ENCODE data around the gene MAN1A1.
"Not testable (repeated sequence)": the region's sequence is repeated elsewhere in the genome, so short reads cannot be mapped to it uniquely, and the experiment has no call there.

Gene MAN1A1

DNA sequence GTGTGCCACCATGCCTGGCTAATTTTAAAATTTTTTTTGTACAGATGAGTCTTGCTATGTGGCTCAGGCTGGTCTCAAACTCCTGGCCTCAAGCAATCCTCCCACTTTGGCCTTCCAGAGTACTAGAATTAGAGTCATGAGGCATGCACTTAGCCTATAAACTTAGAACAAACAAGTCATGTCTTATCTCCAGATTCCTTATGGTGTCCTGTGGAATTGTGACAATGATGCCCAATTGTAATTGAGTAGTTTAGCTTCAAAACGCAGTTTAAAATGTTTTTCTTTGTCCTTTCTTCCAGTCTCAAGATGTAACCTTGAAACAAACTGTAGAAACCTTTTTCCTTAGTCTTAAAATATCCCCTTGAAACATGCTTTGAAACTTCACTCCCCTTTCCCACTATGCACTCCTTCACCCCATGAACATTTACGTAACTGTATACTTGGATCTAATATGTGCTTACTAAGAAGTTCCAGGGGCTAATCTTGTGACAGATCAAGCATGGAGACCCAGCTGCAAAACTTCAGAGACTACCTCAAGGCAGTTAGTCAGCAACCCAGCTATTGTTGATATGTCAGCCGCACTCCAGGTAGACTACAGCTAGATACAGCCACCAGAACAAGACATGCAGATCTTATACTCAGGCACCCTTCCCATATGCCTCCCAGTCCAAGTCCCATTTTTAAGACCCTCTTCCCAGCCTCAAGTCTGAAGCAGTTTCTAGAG is 46.2 kb downstream of the MAN1A1 start:
- DNase-seq (ENCODE audit: low read depth in 2 of 2) = no peak

DNA sequence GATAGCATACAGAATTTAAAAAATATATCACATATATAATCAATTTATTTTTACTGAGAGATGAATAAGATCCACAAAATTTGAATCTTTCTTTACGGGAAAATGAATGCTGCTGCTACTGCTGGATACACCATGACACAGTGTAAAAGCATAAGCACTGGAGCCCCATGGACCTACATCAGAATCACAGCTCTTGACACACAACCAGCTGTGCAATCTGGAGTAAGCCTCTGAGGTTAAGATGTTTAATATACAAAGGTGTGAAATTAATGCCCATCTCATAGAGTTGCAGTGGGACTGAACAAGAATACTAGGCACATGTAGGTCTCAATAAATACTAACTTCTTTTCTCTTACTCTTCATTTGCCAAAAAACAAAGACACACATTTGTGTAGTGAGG is 48.1 kb downstream of the MAN1A1 start:
- no peak for DNase-seq (ENCODE audit: low read depth in 2 of 2)

DNA sequence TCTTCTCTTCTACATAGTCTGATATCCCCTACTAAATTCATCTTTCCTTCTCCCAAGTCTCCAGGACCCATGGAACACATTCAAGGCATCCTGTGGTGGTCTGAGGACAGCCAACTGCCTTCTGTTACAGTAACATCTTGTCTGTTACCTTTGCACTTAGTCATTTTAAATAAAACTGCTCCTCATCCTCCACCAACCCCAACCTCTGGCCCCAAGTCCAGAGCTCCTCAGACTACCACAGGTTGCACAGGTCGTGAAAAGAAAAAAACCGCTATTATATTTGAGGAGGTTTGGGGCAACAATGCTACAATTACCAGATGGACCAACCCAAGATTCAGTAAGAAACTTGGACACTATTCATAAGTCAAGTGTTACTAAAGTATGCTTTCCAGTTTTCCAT is 49.9 kb downstream of the MAN1A1 start:
- DNase-seq (ENCODE audit: low read depth in 2 of 2) = no peak

DNA sequence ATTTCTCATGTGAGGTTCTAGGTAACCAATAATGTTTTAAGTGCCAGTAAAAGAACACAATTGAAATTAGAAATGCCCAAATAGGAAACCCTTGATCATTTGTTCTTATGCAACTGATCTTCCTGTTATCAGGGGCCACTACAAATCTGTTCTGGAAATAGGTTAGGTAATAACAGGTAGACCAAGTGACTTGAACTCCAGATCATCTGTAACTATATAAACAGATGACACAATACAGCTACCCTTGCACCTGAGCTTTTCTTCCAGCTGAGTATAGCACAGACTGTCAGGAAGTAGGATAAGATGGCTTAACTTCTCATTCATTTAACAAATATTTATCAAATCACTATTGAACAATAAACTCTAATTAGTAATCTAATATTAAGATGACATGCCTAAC is 52.5 kb downstream of the MAN1A1 start:
- no peak for DNase-seq (ENCODE audit: low read depth in 2 of 2)

DNA sequence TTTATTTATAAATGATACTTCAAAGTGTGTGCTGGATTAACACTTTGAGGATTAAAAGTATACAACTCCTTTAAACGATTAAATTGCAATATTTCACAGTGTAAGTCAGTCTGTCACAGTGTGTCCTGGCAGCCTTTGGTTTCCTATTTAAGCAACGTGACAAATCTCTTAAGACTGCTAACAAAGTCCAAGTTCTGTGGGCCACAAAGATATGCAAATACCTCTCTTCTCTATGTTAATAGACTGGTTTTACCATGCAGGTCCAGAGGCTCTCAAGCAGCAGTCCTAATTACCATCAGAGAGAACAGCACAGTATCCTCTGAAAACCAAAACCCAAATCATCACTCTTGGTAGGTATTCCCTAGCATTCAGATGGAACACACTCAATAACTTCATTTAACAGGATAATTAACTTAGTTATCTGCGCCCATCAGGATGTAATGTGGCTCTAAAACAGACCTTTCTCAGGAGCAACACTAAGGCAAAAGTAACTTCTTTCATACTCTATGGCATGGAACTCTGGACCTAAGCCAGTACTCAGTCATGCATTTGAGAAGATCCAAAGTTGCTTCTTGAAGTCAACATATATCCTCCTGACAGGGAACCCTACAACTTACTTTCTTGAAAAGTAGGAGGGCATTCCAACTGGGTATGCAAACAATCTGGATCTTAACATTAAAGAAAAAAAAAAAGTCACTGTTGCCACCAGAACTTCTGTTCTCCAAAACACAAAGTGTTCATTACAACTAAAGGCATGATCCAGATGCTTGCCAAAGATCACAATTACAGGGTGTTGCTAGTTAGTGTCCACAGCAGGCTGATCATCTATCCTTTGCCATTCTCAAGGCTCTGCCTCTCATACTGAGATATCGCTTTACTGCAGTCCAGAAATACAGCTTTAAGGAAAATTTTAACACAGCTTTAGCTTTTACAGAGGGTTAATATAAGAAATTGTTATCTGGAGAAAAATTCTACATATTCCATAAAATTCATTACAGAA is 53.2 kb downstream of the MAN1A1 start:
- no peak for DNase-seq (ENCODE audit: low read depth in 2 of 2)

DNA sequence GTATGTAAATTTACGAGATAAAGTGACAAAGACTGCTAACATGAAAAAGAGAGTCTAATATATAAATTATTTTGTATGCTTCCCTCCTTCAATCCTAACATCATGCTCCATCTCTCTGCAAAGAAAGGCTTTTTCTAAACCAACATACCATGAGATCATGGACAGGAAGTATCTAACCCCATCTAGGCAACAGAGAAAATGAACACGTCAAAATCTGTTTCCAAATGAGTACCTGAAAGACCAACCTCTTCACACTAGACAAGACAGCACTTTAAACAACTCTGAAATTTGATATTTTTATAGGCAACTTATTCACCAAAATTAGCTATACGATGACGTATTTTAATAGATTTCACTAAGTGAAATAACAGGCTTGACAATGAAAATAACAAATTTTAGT is 54.6 kb downstream of the MAN1A1 start:
- DNase-seq (ENCODE audit: low read depth in 2 of 2) = no peak

DNA sequence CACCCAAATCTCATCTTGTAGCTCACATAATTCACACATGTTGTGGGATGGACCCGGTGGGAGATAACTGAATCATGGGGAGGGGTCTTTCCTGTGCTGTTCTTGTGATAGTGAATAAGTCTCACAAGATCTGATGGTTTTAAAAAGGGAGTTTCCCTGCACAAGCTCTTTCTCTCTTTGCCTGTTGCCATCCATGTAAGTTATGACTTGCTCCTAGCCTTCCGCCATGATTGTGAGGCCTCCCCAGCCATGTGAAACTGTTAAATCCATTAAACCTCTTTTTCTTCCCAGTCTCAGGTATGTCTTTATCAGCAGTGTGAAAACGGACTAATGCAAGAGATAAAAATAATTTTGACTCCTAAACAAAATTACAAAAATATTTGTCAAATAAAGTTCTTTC is 58.5 kb downstream of the MAN1A1 start:
- not testable (repeated sequence) for DNase-seq (ENCODE audit: low read depth in 2 of 2)

DNA sequence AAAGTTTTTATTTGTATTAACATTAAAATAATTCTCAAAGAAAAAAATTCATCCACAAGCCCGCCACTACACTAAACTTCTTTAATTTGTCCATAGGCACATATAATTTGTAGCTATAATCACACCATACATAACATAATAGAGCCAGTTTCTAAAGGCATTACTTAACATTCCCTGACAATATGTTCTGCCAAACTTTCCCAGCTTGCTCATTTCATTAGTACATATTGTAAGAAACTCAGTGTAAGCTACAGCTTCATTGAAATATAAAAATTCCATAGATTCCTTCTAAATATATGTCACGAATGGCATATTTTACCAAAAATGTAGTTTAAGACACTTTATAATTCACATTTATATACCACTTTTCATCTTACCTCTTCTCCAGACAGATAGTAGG is 59.3 kb downstream of the MAN1A1 start:
- DNase-seq (ENCODE audit: low read depth in 2 of 2) = no peak

DNA sequence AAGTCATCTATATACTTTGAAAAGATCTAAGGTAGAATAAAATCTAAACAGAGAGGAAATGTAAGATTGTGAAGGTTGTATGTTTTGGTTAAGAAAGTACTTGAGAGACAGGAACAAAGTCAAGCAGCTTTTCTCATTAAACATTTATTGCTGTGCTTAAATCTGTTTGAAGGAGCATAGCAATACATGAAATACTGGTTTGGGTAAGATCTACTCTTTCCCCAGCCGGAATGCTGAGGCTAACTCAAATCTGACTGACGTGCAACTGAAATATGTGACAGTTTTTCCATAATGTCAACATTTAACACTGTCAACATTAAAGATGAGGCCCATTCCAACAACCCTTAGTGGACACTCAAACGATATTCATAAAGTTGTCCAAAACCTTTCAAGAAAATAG is 59.9 kb downstream of the MAN1A1 start:
- DNase-seq (ENCODE audit: low read depth in 2 of 2) = no peak

DNA sequence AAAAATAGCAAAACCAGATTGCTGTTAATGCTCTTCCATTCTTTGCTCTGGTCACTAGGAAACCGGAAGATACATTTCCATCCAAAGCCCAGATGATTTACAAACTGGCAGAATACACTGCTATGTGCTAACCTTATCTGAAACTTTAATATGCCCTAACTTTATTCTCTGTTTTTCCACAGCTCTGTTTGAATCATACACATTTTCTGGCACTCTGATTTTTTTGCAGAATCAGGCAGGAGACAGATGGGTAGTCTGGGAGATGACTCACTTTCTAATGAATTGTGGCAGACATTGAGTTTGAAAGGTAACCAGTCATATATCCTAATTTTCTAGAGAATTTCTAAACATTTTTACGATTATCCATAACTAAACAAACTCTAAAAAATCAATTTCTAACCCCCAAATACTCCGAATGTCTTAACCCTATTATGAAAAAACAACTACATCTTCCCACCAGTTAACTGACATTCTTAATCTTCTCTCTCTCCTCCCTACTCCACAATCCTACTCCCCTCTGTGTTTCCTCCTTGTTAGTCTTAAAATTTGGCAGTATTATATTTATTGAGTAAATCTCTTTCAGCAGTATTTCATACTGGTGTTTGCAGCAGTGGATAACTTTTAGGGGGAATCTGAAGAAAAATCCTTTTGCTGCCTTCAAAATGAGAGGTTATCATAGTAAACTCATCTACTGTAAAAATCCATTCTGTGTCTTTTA is 63.5 kb downstream of the MAN1A1 start:
- DNase-seq (ENCODE audit: low read depth in 2 of 2) = no peak

DNA sequence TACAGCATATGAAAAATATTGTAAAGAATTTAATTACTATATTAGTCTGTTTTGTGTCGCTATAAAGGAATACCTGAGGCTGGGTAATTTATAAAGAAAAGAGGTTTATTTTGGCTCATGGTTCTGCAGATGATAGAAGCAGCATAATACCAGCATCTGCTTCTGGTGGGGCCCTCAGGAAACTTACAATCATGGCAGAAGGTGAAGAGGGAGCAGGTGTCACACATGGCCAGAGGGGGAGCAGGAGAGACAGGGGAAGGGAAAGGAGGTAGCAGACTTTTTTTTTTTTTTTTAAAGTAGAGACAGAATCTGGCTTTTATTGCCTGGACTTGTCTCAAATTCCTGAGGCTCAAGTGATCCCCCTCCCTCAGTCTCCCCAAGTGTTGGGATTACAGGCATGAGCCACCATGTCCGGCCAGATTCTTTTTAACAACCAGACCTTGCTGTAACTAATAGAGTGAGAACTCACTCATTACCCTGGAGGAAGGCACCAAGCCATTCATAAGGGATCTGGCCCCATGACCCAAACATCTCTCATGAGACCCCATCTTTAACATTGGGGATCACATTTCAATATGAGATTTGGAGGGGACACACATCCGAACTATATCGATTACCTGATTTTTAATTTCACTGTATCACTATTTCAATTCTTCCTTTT is 64.6 kb downstream of the MAN1A1 start:
- no peak for DNase-seq (ENCODE audit: low read depth in 2 of 2)

DNA sequence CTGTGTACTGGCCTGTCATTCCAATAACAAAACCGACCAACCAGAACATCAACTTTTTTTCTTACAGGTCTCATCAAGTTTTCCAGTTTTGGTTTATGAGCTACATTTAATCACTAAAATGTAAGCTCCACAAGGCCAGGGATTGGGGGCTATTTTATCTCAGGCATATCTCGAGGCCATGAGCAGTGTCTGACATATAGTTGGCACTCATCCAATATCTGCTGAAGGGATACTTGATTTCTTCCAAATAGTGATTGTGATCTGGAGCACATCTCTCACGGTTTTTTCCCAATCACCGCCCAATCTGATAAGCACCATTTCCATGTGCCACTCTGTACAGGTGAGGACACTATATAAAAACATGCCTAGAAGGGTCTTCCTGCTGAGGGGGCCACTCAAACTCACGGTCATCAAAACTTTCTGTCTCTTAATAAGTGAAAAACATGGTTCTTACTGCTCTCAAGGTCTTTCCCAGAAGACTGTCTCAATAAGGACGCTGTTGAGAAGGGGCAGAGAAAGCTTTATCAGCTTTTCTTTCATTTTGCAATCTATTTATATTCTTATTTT is 65.5 kb downstream of the MAN1A1 start:
- DNase-seq (ENCODE audit: low read depth in 2 of 2) = no peak

DNA sequence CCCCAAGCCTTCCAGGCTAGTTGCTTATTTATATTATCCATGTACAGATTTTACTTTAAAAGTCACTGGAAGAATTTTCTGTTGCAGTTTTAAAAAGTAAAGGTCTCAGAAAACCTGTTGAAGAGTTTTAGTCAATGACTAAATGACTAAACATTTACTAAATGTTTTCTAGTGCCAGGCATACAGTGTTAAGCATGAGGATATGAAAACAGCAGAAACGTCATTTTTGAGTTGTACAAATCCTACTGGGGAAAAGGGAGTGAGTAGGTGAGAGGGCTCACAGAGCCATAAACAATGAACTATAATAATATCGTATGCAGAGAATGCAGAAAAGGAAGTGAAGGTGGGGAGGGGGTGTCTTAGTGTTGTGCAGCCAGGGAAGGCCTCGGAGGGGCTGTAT is 66.3 kb downstream of the MAN1A1 start:
- DNase-seq (ENCODE audit: low read depth in 2 of 2) = no peak

DNA sequence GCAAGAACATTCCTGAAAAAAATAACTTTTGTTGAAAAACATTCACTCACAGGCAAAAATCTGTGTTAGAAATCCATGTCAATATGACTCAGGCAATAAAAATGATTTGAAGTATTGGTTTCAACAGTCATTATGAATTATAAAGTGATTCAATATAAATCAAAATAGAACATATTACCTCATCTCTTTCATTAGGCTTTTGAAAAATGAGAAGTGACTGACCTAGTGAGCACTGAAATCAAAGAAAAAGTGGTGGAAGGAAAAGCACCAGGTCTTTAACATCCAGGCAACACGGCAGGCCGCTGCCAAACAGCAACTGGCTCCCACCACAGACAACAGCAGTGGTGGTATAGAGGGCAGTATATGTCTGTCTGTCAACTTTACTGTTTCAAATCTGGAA is 68.9 kb downstream of the MAN1A1 start:
- DNase-seq (ENCODE audit: low read depth in 2 of 2) = no peak

DNA sequence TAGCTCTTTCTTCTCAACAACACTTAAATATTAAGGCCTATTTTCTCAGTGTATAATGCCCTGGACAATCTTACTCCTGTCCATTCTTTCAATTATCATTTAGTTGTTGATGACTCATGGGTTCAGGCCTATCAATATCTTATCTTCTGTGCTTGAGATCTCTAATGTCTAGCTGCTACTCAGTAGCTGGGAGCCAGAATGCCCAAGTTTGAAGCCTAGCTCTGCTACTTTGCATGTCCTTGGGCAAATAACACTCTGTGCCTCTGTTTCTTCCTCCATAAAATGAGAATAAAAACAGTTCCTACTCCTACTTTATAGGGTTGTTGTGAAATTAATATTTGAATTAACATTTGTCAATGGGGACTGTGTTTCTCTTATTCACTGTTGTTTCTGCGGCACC is 69.5 kb downstream of the MAN1A1 start:
- no peak for DNase-seq (ENCODE audit: low read depth in 2 of 2)

DNA sequence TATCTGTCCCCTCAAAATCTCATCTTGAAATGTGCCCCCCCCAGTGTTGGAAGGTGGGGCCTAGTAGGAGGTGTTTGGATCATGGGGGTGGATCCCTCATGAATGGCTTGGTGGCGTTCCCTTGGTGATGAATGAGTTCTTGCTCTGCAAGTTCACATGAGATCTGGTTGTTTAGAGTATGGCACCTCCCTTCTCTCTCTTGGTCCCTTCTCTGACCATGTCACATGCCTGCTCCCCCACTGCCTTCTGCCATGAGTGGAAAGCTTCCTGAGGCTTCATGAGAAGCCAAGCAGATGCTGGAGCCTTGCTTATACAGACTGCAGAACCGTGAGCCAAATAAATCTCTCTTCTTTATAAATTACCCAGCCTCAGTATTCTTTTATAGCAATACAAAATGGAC is 70.9 kb downstream of the MAN1A1 start:
- no peak for DNase-seq (ENCODE audit: low read depth in 2 of 2)

DNA sequence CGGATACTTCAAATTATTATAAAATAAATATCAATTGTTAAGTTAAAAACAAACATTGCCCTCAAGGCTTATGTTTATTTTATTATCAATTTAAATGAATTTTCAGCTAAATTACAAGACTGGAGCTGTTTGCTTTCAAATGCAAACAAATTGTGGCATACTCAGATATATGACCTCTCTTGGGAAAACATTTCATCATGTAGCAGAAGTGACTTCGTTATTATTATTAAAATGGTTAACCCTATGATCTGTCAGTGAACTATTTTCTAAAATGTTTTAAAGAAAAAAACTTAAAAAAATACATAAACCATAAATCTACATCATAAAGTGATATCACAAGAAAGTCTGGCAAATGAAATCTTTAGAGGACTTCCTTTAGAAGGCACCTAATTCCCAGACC is 72.5 kb downstream of the MAN1A1 start:
- DNase-seq (ENCODE audit: low read depth in 2 of 2) = no peak

DNA sequence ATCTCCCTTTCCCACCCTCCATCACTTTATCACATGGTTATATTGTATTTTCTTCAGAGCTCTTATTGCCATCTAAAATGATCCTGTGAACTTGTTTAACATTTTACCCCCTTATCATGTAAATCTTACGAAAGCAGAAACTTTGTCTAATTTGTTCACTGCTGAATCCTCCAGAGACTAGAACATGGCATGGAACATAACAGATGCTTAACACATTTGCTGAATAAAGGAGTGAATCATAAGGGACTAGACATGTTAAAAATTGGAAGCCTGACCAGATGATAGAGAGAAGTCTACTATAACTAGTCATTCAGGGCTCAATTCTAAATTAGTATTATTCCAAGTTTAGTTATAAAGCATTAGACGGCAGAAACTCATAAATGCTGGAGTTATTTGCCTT is 73.3 kb downstream of the MAN1A1 start:
- no peak for DNase-seq (ENCODE audit: low read depth in 2 of 2)

DNA sequence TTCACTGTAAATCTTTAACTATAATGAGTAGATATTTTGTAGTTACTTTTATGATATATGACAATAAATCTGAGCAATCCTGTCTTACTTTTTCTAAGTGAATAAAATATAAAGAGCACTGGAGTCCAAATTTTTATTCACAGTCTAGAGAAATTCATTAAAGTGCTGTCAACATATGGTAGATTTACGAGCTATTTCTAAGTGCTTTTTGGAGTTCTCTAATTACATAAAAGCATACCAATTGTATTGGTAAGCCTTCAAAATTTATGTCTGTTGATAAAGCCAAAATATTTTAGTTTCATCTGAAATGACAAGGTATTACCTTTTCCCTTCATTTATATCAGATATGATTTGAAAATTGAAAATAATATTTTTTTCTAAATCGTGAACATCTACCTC is 75.4 kb downstream of the MAN1A1 start:
- DNase-seq (ENCODE audit: low read depth in 2 of 2) = no peak

DNA sequence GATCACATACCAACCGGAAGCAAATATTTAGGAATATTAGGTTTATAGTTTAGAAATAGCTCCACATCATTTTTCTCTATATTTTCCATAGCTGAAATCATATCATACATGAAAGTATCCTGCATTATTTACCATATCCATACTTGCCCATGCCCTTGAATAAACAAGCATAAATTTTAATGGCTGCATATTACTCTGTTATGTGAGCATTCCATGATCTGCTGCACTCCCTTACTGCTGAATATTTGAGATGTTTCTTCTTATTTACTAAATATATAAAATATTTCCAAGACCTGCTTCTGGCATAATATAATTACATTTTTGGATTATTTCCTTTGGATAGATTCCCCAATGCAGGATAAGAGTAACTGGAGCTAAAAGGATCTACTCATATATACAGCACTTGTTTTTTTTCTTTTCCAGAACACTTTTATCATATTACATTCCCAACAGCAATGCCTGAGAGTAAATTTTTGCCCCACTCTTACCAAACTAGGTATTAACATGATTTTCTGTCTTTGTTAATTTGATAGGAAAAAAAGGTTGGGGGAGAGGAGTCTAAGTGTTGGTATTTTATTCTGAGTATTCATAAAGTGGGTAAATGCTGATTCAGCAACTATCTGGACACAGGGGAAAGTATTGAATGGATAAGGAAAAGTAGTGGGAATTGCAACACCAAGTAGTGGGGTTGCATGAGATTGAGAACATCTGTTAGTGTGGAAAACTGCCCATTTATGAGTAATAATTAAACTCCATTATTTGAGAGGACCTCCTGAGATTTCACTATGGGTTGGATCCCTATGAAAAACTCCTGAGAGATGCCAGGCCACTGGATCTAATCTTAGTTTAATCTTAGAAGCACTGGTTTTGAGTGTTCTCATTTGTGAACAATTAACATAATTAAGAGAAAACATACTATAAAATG is 76.0 kb downstream of the MAN1A1 start:
- DNase-seq (ENCODE audit: low read depth in 2 of 2) = no peak
